ENCODE measurements around the gene ASB11. TPM values are rescaled to one million over a fixed set of nuclear protein-coding genes. Genes with fewer than 3 reads are reported as not detected.

Gene ASB11, protein sequence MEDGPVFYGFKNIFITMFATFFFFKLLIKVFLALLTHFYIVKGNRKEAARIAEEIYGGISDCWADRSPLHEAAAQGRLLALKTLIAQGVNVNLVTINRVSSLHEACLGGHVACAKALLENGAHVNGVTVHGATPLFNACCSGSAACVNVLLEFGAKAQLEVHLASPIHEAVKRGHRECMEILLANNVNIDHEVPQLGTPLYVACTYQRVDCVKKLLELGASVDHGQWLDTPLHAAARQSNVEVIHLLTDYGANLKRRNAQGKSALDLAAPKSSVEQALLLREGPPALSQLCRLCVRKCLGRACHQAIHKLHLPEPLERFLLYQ
- not detected in 2 replicates for total RNA-seq (2014; rRNA removed)
- percentile 30 among the genes with signal in this experiment for Bru-seq, nascent RNA
- percentile 26 among the genes with signal in this experiment for BruChase-seq, experiment 1, labeled RNA remaining after a 6-hour chase
- BruChase-seq, experiment 2, labeled RNA remaining after a 2-hour chase = percentile 27 among the genes with signal in this experiment
- long read RNA-seq = 0 reads

DNA sequence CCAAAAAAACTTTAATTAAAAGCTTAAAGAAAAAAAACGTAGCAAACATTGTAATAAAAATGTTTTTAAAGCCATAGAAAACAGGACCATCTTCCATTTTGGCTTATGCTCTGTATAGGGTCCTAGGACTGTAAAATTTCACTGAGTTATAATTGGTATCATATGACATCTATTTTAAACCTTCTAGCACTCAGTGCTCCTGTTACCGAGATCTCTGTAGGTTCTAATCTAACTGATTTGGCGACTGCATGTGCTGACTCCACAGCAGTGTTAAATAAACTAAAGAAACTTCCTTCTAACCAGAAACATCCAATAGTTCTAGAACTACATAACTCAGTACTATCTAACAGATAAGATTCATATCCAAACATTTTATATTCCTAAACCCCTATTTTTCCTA lies at the start of gene ASB11:
Gene ASB11 (minus strand): TSS at position 132 of the 400 bp plus-strand sequence. CDS start 35 bp downstream, at position 97.
- Histone ChIP-seq H2AFZ (ENCODE audit: low read length) (no peak within 1 kb of the TSS), H3K9me2 (replicated peaks; ENCODE audit: low read length) (no peaks in the 10 kb centered on the region), H3K4me1 (ENCODE audit: insufficient read depth, low read length) (peaks cover 5% of the 10 kb centered on the region), H3K79me2 (ENCODE audit: low read length) (no peaks in the 10 kb centered on the region), H3K9ac (ENCODE audit: low read length) (no peak within 1 kb of the TSS), H4K20me1 (ENCODE audit: low read length) (no peaks in the 10 kb centered on the region), H3K9me3 (ENCODE audit: low read length) (no peaks in the 10 kb centered on the region), H3K27ac (ENCODE audit: low read length) (no peak within 1 kb of the TSS), H3F3A (ENCODE audit: low read length, unreplicated experiment) (no peaks in the 10 kb centered on the region), H3K27me3 (ENCODE audit: low read length) (no peaks in the 10 kb centered on the region), H3K4me2 (ENCODE audit: low read length) (no peak within 1 kb of the TSS), H3K36me3 (ENCODE audit: low read depth, low read length) (0 out of 2 replicates have a peak, but pooled peaks cover 3% of the 10 kb centered on the region), H3K4me3 (ENCODE audit: low read length) (no peak within 1 kb of the TSS)
- ATAC-seq (no peak), DNase-seq (no peak)
- ChIA-PET CTCF (no interaction called here), POLR2A (ENCODE audit: unreplicated experiment) (no interaction called here)
- BruUV-seq (replicated peaks) = no TSS peak
- TF ChIP-seq, protein P1, sequence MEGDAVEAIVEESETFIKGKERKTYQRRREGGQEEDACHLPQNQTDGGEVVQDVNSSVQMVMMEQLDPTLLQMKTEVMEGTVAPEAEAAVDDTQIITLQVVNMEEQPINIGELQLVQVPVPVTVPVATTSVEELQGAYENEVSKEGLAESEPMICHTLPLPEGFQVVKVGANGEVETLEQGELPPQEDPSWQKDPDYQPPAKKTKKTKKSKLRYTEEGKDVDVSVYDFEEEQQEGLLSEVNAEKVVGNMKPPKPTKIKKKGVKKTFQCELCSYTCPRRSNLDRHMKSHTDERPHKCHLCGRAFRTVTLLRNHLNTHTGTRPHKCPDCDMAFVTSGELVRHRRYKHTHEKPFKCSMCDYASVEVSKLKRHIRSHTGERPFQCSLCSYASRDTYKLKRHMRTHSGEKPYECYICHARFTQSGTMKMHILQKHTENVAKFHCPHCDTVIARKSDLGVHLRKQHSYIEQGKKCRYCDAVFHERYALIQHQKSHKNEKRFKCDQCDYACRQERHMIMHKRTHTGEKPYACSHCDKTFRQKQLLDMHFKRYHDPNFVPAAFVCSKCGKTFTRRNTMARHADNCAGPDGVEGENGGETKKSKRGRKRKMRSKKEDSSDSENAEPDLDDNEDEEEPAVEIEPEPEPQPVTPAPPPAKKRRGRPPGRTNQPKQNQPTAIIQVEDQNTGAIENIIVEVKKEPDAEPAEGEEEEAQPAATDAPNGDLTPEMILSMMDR (conservative IDR thresholded peaks at IDR 0.05; ENCODE audit: low read depth, low read length) = no peak
- no peak for TF ChIP-seq EZH2phosphoT487 (IDR thresholded peaks at IDR 0.05; ENCODE audit: borderline replicate concordance, low read length)
- TF ChIP-seq EZH2 (IDR thresholded peaks at IDR 0.05; ENCODE audit: low read length, unreplicated experiment) = no peak
- intact Hi-C loops (cut with micrococcal nuclease) = no loop called here

DNA sequence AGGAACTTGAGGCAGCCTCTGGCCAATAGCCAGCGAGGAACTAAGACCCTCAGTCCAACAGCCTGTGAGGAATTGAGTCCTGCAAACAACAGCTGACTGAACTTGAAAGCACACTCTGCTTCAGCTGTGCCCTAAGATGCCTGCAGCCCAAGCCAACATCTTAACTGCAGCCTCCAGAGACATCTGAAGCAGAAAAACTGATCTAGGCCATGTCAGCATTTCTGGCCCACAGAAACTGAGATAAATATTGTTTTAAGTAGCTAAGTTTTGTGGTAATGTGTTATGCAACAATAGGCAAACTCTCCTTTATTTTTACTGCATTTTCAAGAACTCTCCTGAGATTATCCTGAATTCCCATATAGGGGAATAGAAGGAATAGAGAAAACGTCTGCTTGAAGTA lies 44.3 kb upstream of the ASB11 start:
- H3K9me3 ChIP-seq (ENCODE audit: low read length) = no peaks in the 10 kb centered on the region
- H4K20me1 ChIP-seq (ENCODE audit: low read length) = no peaks in the 10 kb centered on the region
- no peaks in the 10 kb centered on the region for H3K9me2 ChIP-seq (replicated peaks; ENCODE audit: low read length)
- no peaks in the 10 kb centered on the region for H3F3A ChIP-seq (ENCODE audit: low read length, unreplicated experiment)
- no peak overlapping the region for H2AFZ ChIP-seq (ENCODE audit: low read length)
- ChIA-PET CTCF (no interaction called here), POLR2A (ENCODE audit: unreplicated experiment) (no interaction called here)
- H3K4me3 ChIP-seq (ENCODE audit: low read length) = no peak overlapping the region
- DNase-seq = no peak
- TF ChIP-seq EZH2 (IDR thresholded peaks at IDR 0.05; ENCODE audit: low read length, unreplicated experiment) (no peak), EZH2phosphoT487 (IDR thresholded peaks at IDR 0.05; ENCODE audit: borderline replicate concordance, low read length) (no peak)
- TF ChIP-seq, protein P1 (conservative IDR thresholded peaks at IDR 0.05; ENCODE audit: low read depth, low read length) = no peak
- H3K27me3 ChIP-seq (ENCODE audit: low read length) = no peaks in the 10 kb centered on the region
- H3K9ac ChIP-seq (ENCODE audit: low read length) = no peak overlapping the region
- no peak for ATAC-seq
- no TSS peak for BruUV-seq (replicated peaks)
- no peaks in the 10 kb centered on the region for H3K79me2 ChIP-seq (ENCODE audit: low read length)
- intact Hi-C loops (cut with micrococcal nuclease) = no loop called here
- no peak overlapping the region for H3K27ac ChIP-seq (ENCODE audit: low read length)
- no peaks in the 10 kb centered on the region for H3K36me3 ChIP-seq (ENCODE audit: low read depth, low read length)
- no peak overlapping the region for H3K4me2 ChIP-seq (ENCODE audit: low read length)
- no peaks in the 10 kb centered on the region for H3K4me1 ChIP-seq (ENCODE audit: insufficient read depth, low read length)

DNA sequence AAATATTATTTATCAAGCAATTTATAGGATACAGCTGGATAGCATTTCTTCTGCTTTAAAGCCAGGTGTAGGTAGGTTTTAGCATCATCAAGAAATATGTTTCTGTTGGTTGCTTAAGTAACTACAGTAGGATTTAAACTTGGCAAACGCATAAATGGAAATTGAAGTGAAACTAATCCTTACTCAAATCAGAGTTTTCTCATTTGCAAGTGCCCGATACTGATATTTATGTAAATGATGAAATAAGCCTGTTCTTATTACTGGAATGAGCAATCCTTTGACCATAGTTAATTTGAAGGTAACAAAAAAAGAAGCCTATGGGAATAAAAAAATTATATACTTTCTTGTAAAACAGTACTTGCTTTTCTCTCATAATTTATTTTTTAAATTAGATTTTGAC lies 43.1 kb upstream of the ASB11 start:
- TF ChIP-seq EZH2 (IDR thresholded peaks at IDR 0.05; ENCODE audit: low read length, unreplicated experiment) = no peak
- no peak for TF ChIP-seq EZH2phosphoT487 (IDR thresholded peaks at IDR 0.05; ENCODE audit: borderline replicate concordance, low read length)
- TF ChIP-seq, protein P1 (conservative IDR thresholded peaks at IDR 0.05; ENCODE audit: low read depth, low read length) = no peak
- Histone ChIP-seq H3K9ac (ENCODE audit: low read length) (no peak overlapping the region), H3K9me3 (ENCODE audit: low read length) (no peaks in the 10 kb centered on the region), H3K79me2 (ENCODE audit: low read length) (no peaks in the 10 kb centered on the region), H3K27ac (ENCODE audit: low read length) (no peak overlapping the region), H4K20me1 (ENCODE audit: low read length) (no peaks in the 10 kb centered on the region), H3K27me3 (ENCODE audit: low read length) (no peaks in the 10 kb centered on the region), H3K4me2 (ENCODE audit: low read length) (no peak overlapping the region), H3F3A (ENCODE audit: low read length, unreplicated experiment) (no peaks in the 10 kb centered on the region), H2AFZ (ENCODE audit: low read length) (no peak overlapping the region), H3K9me2 (replicated peaks; ENCODE audit: low read length) (no peaks in the 10 kb centered on the region), H3K4me3 (ENCODE audit: low read length) (no peak overlapping the region), H3K4me1 (ENCODE audit: insufficient read depth, low read length) (no peaks in the 10 kb centered on the region), H3K36me3 (ENCODE audit: low read depth, low read length) (no peaks in the 10 kb centered on the region)
- POLR2A ChIA-PET (ENCODE audit: unreplicated experiment) = no interaction called here
- CTCF ChIA-PET = no interaction called here
- no peak for ATAC-seq
- BruUV-seq (replicated peaks) = no TSS peak
- intact Hi-C loops (cut with micrococcal nuclease) = no loop called here
- no peak for DNase-seq
